K562 (cell line): Measurements from ENCODE around the gene GJE1. TPM values are rescaled to one million over a fixed set of nuclear protein-coding genes. Genes with fewer than 3 reads are reported as not detected.
A peak's percentile ranks its signal among the peaks of the same experiment; 100 is the strongest.

Experiments used
- BACH1 ChIP-seq: fragments of 200-800 bp; sonication (Bioruptor generic); IDR thresholded peaks from 2 replicates; pipeline ENCODE4 v1.6.1; 2016; ENCODE audit warnings: missing genetic modification characterization, missing compliant biosample characterization
- CCAR2 ChIP-seq: fragments of 200-400 bp; formaldehyde crosslinking; IDR thresholded peaks from 2 replicates; pipeline ENCODE4 v1.6.1; 2017; ENCODE audit warnings: mild to moderate bottlenecking, low read depth, low read length
- CUX1 ChIP-seq: fragments of 200-800 bp; sonication (Bioruptor generic); IDR thresholded peaks from 2 replicates; pipeline ENCODE4 v1.6.1; 2016; ENCODE audit warnings: missing genetic modification characterization, missing compliant biosample characterization
- GTF2F1 ChIP-seq: IDR thresholded peaks from 2 replicates; pipeline ENCODE4 v1.6.1; 2011; ENCODE audit warnings: low read depth, low read length, improper control_type of control experiment
- MCM3 ChIP-seq: fragments of 450-650 bp; IDR thresholded peaks from 2 replicates; pipeline ENCODE4 v1.6.1; 2016
- MECOM ChIP-seq: fragments of 250-450 bp; sonication (Bioruptor Pico); IDR thresholded peaks from 2 replicates; pipeline ENCODE4 v1.8.0; 2022; ENCODE audit warnings: inconsistent platforms
- NR3C1 ChIP-seq: sonication (generic); formaldehyde crosslinking; IDR thresholded peaks from 2 replicates; pipeline ENCODE4 v1.8.1; 2022; ENCODE audit warnings: missing genetic modification reagents
- POLR2AphosphoS5 ChIP-seq: IDR thresholded peaks from 2 replicates; pipeline ENCODE4 v1.6.1; 2011; ENCODE audit warnings: mild to moderate bottlenecking, low read depth, low read length, moderate library complexity; ENCODE audit not compliant: control insufficient read depth, insufficient read depth
- PTTG1 ChIP-seq: fragments of 450-650 bp; IDR thresholded peaks from 2 replicates; pipeline ENCODE4 v1.6.1; 2016; ENCODE audit warnings: low read depth, mild to moderate bottlenecking, missing genetic modification characterization, missing compliant biosample characterization
- SIN3B ChIP-seq: fragments of 450-650 bp; IDR thresholded peaks from 2 replicates; pipeline ENCODE4 v1.6.1; 2017; ENCODE audit warnings: low read depth, mild to moderate bottlenecking, moderate library complexity
- SMARCA4 ChIP-seq: fragments of 450-650 bp; IDR thresholded peaks from 2 replicates; pipeline ENCODE4 v1.6.1; 2016
- ZNF146 ChIP-seq: IDR thresholded peaks from one replicate; pipeline ENCODE4 v1.6.1; 2018; ENCODE audit warnings: missing compliant biosample characterization; ENCODE audit not compliant: unreplicated experiment
- ZNF23 ChIP-seq: fragments of 250-450 bp; sonication (Bioruptor Pico); IDR thresholded peaks from 2 replicates; pipeline ENCODE4 v1.4.0; 2020; ENCODE audit warnings: mild to moderate bottlenecking
- ZNF407 ChIP-seq: fragments of 450-650 bp; IDR thresholded peaks from 2 replicates; pipeline ENCODE4 v1.6.1; 2016; ENCODE audit warnings: low read depth
- polyA plus RNA-seq, 8 experiments: library from polyadenylated mRNA; depleted of rRNA in 4 of 8; stranded (reverse) in 5 of 8; unstranded in 3 of 8; fragments of >200 nt; fragmentation: Nextera tagmentation in 2 of 8; fragmentation: Illumina TruSeq in 1 of 8; extraction: Ambion mirVana in 2 of 8; extraction: Trizol in 1 of 8; gene quantifications; 2 replicates each; pipeline versions ENCODE4 v1.2.1 to v1.2.3, GENCODE V29; 2011 to 2014; ENCODE audit warnings: inconsistent platforms in 1 of 8, missing spikeins in 1 of 8
- total RNA-seq, 7 experiments: library from RNA; depleted of rRNA in 6 of 7; stranded (reverse); fragments of >200 nt in 6 of 7; fragmentation: Illumina TruSeq in 2 of 7; extraction: Trizol in 2 of 7; gene quantifications; 2 replicates each; pipeline versions ENCODE4 v1.2.1 to v1.2.3, GENCODE V29; 2011 to 2021; ENCODE audit warnings: low replicate concordance in 1 of 7
- TF ChIP-seq, protein P1 (sequence below): fragments of 250-450 bp; sonication (Bioruptor Pico); IDR thresholded peaks from 2 replicates; pipeline ENCODE4 v1.9.0; 2021; ENCODE audit warnings: mild to moderate bottlenecking

GJE1 gene
- total and polyA plus RNA-seq, 9 of the 15 experiments (the other 6 are each of a cell fraction or from before 2014, with no cell fraction given): not detected

DNA sequence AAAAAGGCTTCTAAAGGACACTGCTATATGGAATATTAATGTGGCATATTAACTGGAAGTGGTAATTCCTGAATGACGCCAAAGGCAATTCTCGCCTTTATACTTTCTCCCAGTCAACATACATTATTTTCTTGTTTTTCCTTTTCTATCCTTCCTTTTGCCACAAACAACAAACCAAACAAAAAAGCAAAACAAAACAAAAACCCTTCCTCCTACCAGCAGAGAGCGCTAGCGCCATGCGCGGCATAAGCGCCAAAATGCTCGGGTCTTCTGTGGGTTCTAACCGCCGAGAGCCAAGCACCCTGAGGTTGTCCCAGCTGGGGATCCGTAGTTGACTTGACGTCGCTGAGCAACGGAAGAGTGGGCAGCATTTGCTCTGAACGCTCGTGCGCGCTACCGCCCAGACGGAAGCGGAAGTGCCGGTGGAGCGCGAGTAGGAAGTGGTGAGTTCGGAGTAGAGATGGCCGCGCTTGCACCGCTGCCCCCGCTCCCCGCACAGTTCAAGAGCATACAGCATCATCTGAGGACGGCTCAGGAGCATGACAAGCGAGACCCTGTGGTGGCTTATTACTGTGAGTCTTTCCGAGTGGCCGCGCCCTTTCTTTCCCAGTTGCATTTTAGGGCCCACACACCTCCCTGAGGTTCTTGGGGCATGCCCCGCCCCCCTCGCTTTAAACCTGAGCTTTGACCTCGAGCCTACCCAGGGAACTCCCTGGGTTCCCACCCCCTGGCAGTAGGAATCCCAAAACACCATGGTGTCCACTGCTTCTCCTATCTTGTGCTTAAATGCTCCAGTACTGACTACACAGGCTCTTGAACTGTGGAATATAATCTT, 14.3 kb downstream of the GJE1 start, which contains the start of the genes NMBR and VTA1 (continued):
- TF ChIP-seq ZNF146 (CRISPR knock-in tag) (no peak), SIN3B (peak; percentile 95), BACH1 (tag) (no peak), CUX1 (no peak), POLR2AphosphoS5 (peak; percentile 84), SMARCA4 (0 out of 2 replicates have a peak, but pooled peaks have one; percentile 60), ZNF23 (CRISPR knock-in tag) (no peak), ZNF407 (peak; percentile 100), CCAR2 (no peak), PTTG1 (no peak), NR3C1 (CRISPR knock-in tag) (no peak), MCM3 (no peak), MECOM (CRISPR knock-in tag) (no peak), GTF2F1 (no peak)
- TF ChIP-seq, protein P1, sequence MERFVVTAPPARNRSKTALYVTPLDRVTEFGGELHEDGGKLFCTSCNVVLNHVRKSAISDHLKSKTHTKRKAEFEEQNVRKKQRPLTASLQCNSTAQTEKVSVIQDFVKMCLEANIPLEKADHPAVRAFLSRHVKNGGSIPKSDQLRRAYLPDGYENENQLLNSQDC (CRISPR knock-in tag): no peak
